Testis (tissue), 3 donors: ENCODE results near the gene ENAH. TPM values are rescaled to one million over a fixed set of nuclear protein-coding genes. Genes with fewer than 3 reads are reported as not detected.

Source experiments
- DNase-seq: peaks from one replicate; pipeline ENCODE4 v3.0.0-alpha.2; 2019
- H3K27ac ChIP-seq, 2 donors: fragments of 200-600 bp; sonication (generic); one replicate each; pipeline ENCODE4 v1.5.1; 2019
- H3K27me3 ChIP-seq: fragments of 200-600 bp; sonication (generic); one replicate; pipeline ENCODE4 v1.5.1; 2019
- H3K36me3 ChIP-seq: fragments of 200-600 bp; sonication (generic); one replicate; pipeline ENCODE4 v1.5.1; 2017; ENCODE audit warnings: low read depth; ENCODE audit errors: missing control alignments
- H3K4me1 ChIP-seq: fragments of 200-600 bp; sonication (generic); one replicate; pipeline ENCODE4 v1.5.1; 2019
- H3K4me3 ChIP-seq, 2 donors: fragments of 200-600 bp; sonication (generic); one replicate each; pipeline ENCODE4 v1.5.1; 2017 to 2019
- H3K9me3 ChIP-seq: fragments of 200-600 bp; sonication (generic); one replicate; pipeline ENCODE4 v1.5.1; 2017
- CTCF ChIP-seq, 3 experiments: fragments of 450-650 bp in 2 of 3; fragments of 200-600 bp in 1 of 3; sonication (generic) in 1 of 3; IDR thresholded peaks; one replicate each; pipeline ENCODE4 v1.5.1; 2016 to 2019; ENCODE audit warnings: antibody characterized with exemption in 3 of 3, mild to moderate bottlenecking in 2 of 3, moderate library complexity in 1 of 3
- POLR2A ChIP-seq: fragments of 450-650 bp; IDR thresholded peaks from one replicate; pipeline ENCODE4 v1.6.1; 2017; ENCODE audit warnings: antibody characterized with exemption, mild to moderate bottlenecking, moderate library complexity
- WGBS, 2 donors: methylation state at CpG; one replicate each; pipeline ENCODE4 v1.1.5; 2018; 5-methylcytosine and 5-hydroxymethylcytosine counted together
- intact Hi-C: fragments of 100-400 bp; cut with DNase I; formaldehyde crosslinking; loops from one replicate; pipeline ENCODE4 v1.15.1; 2023; ENCODE audit warnings: low total_unique reads
- polyA plus RNA-seq: library from polyadenylated mRNA; stranded (reverse); fragments of 350-450 nt; fragmentation: Illumina TruSeq; extraction: RNeasy Lipid Tissue Mini Kit (QIAGEN cat#74804); gene quantifications from one replicate; pipeline ENCODE4 v1.2.3, GENCODE V29; 2014; ENCODE audit warnings: low read depth, low replicate concordance; ENCODE audit not compliant: insufficient read depth
- total RNA-seq, 2 donors: library from RNA; depleted of rRNA; stranded (reverse); fragments of >200 nt; gene quantifications; one replicate each; pipeline ENCODE4 v1.2.3, GENCODE V29; 2016

Gene ENAH
- total and polyA plus RNA-seq, 3 donors from 2014 or later: 84.3 to 132 (median 122) TPM

DNA sequence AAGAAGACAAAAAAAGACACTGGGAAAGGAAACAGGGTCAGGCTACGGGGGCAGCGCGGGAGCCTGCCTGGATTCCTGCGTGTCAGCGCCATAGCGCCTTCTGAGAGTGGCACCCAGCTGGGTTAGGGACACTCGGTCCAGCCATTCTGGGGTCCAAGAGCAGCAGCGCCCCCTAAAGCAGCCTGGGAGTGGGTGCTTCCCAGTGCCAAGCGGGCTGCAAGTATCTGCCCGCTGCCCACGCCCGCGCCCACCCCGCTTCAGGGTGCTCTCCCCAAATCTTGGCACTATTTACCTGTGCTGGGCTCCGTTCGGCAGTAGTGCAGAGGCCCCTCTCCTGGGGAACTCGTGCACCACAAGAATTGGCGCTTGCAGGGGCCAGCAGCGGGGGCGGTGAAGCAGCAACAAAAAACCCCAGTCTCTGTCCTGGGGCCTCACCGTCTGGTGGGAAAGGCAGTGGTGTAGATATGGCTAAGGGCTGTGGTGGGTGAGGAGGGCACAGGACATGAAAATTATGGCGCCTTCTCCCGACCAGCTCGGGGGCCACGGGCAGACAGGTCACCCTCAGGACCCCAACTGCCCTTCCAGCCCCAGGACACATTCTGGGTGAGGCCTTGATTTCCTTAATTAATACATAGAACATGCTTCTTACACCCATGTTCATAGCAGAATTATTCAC lies 200.9 kb downstream of the ENAH start:
- no peak for TF ChIP-seq POLR2A
- no peak for TF ChIP-seq CTCF (IDR thresholded peaks at IDR 0.05)
- Histone ChIP-seq H3K4me1 (peaks cover 16% of the 10 kb centered on the region), H3K9me3 (no peaks in the 10 kb centered on the region), H3K36me3 (no peaks in the 10 kb centered on the region), H3K4me3 (no peak overlapping the region), H3K27ac (no peak overlapping the region), H3K27me3 (no peaks in the 10 kb centered on the region)
- intact Hi-C loops: no loop called here
- no peak for DNase-seq
- 82 to 90% methylated on average over 22 to 25 of the region's 25 CpGs for WGBS, 2 donors

DNA sequence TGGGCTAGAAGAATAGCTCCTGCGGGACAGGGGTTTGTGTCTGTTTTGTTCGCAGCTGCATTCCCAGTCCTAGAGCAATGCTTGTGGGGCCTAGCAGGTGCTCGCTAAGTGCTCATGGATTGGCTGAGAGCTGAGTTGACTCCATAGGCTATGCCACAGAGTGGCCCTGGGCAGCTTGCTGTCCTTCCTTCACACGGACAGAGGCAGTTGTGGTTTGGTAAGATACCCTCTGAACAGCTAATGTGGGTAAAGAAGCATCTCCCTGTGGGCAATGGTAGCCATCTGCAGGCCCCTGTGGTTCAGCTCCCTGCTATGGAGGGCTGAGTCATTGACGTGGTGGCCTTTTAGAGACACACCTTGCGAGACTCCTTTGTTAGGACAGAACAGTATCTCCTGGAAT lies 201.6 kb downstream of the ENAH start:
- peaks cover 22% of the 10 kb centered on the region for H3K4me1 ChIP-seq
- DNase-seq: no peak
- no peaks in the 10 kb centered on the region for H3K36me3 ChIP-seq
- intact Hi-C loops: no loop called here
- no peak overlapping the region for H3K4me3 ChIP-seq
- H3K27me3 ChIP-seq: no peaks in the 10 kb centered on the region
- H3K27ac ChIP-seq: no peak overlapping the region
- TF ChIP-seq CTCF (IDR thresholded peaks at IDR 0.05) (no peak), POLR2A (no peak)
- no peaks in the 10 kb centered on the region for H3K9me3 ChIP-seq
- WGBS, 2 donors: 90 to 91% methylated on average over 5 to 6 of the region's 6 CpGs

GRCh38 chr1:225450491-225451191 lies 202.3 kb downstream of the ENAH start:
- DNase-seq: no peak
- H3K27ac ChIP-seq: no peak overlapping the region
- TF ChIP-seq POLR2A: no peak
- TF ChIP-seq CTCF (IDR thresholded peaks at IDR 0.05): no peak
- no peak overlapping the region for H3K4me3 ChIP-seq
- 67 to 82% methylated on average over 12 of the region's 12 CpGs for WGBS, 2 donors
- no peaks in the 10 kb centered on the region for H3K27me3 ChIP-seq
- peaks cover 29% of the 10 kb centered on the region for H3K4me1 ChIP-seq
- no peaks in the 10 kb centered on the region for H3K36me3 ChIP-seq
- H3K9me3 ChIP-seq: no peaks in the 10 kb centered on the region
- intact Hi-C loops: no loop called here

DNA sequence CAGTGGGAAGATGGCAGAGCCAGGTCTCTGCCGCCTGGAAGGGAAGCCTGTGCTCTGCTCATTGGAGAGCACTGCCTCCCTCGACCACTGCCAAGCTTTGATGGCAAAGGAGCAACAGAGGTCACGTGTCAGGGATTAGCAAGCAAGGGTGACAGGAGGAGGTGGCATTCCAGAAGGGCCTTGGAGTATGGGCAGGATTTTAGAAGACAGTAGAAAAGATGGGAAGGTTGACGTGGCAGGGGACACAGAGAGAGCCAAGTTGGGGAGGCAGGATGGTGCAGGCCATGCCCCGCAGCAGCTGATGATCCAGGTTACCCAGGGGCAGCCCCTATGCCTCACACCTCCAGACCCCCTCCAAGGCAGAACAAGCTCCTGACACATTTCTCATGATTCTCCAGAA lies 203.1 kb downstream of the ENAH start:
- Histone ChIP-seq H3K27me3 (no peaks in the 10 kb centered on the region), H3K9me3 (no peaks in the 10 kb centered on the region), H3K4me1 (peaks cover 36% of the 10 kb centered on the region), H3K36me3 (no peaks in the 10 kb centered on the region), H3K27ac (no peak overlapping the region), H3K4me3 (no peak overlapping the region)
- no peak for TF ChIP-seq CTCF (IDR thresholded peaks at IDR 0.05)
- no peak for TF ChIP-seq POLR2A
- 88 to 90% methylated on average over 5 of the region's 5 CpGs for WGBS, 2 donors
- no peak for DNase-seq
- intact Hi-C loops: no loop called here
